NB4 (cell line): Measurements from ENCODE around the gene CAMK4.

Source experiments
- DNase-seq: peaks from one replicate; pipeline ENCODE4 v3.0.0; 2010; ENCODE audit warnings: low read depth
- H3K4me3 ChIP-seq: one replicate; pipeline ENCODE4 v1.5.1; 2011; ENCODE audit warnings: mild to moderate bottlenecking, low read depth, low read length, moderate library complexity
- MYC ChIP-seq: IDR thresholded peaks from 2 replicates; pipeline ENCODE4 v1.6.1; 2011; ENCODE audit warnings: low read depth, low read length
- POLR2A ChIP-seq: IDR thresholded peaks from 2 replicates; pipeline ENCODE4 v1.6.1; 2011; ENCODE audit warnings: mild to moderate bottlenecking; ENCODE audit not compliant: insufficient read length; ENCODE audit errors: extremely low read depth
- TF ChIP-seq, protein P1 (sequence below): IDR thresholded peaks from one replicate; pipeline ENCODE4 v1.5.1; 2012; ENCODE audit warnings: low read depth, low read length
- TF ChIP-seq, protein P2 (sequence below): IDR thresholded peaks from 2 replicates; pipeline ENCODE4 v1.6.1; 2011; ENCODE audit warnings: low read depth, low read length

The CAMK4 gene

GRCh38 chr5:111320953-111321352, 96.8 kb downstream of the CAMK4 start:
- no peak for DNase-seq
- H3K4me3 ChIP-seq: no peak overlapping the region
- TF ChIP-seq MYC (no peak), POLR2A (no peak)
- TF ChIP-seq, protein P1, sequence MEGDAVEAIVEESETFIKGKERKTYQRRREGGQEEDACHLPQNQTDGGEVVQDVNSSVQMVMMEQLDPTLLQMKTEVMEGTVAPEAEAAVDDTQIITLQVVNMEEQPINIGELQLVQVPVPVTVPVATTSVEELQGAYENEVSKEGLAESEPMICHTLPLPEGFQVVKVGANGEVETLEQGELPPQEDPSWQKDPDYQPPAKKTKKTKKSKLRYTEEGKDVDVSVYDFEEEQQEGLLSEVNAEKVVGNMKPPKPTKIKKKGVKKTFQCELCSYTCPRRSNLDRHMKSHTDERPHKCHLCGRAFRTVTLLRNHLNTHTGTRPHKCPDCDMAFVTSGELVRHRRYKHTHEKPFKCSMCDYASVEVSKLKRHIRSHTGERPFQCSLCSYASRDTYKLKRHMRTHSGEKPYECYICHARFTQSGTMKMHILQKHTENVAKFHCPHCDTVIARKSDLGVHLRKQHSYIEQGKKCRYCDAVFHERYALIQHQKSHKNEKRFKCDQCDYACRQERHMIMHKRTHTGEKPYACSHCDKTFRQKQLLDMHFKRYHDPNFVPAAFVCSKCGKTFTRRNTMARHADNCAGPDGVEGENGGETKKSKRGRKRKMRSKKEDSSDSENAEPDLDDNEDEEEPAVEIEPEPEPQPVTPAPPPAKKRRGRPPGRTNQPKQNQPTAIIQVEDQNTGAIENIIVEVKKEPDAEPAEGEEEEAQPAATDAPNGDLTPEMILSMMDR: no peak
- TF ChIP-seq, protein P2, sequence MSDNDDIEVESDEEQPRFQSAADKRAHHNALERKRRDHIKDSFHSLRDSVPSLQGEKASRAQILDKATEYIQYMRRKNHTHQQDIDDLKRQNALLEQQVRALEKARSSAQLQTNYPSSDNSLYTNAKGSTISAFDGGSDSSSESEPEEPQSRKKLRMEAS: no peak

DNA sequence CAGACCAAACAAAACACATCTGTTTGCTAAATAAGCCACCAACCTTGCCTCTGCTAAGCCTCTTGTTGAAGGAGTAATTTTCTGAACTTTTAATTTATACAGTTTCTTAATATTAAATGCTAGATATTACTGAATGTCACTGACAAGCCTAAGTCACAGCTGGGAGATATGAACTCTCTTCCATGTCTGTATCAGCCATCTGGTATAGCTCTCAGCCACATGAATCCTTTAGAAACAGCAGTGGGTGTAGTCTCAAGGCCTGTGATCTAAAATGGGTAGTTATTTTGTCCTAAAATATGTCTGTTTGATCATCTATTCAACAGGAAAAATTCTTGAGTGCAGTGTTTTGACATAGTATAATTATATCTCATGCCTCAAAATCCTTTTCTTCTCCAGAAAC, 97.2 kb downstream of the CAMK4 start:
- H3K4me3 ChIP-seq: no peak overlapping the region
- TF ChIP-seq, protein P1: no peak
- TF ChIP-seq, protein P2: no peak
- TF ChIP-seq MYC: no peak
- no peak for TF ChIP-seq POLR2A

GRCh38 chr5:111326551-111326950, 102.4 kb downstream of the CAMK4 start:
- TF ChIP-seq, protein P1: no peak
- TF ChIP-seq, protein P2: no peak
- no peak for TF ChIP-seq POLR2A
- TF ChIP-seq MYC: no peak
- DNase-seq: no peak

More for the DNA sequence above, 97.2 kb downstream of the CAMK4 start:
- no peak for DNase-seq

GRCh38 chr5:111337133-111337532, 112.9 kb downstream of the CAMK4 start:
- no peak for DNase-seq
- H3K4me3 ChIP-seq: no peak overlapping the region
- no peak for TF ChIP-seq POLR2A

More at GRCh38 chr5:111326551-111326950, 102.4 kb downstream of the CAMK4 start:
- H3K4me3 ChIP-seq: no peak overlapping the region

DNA sequence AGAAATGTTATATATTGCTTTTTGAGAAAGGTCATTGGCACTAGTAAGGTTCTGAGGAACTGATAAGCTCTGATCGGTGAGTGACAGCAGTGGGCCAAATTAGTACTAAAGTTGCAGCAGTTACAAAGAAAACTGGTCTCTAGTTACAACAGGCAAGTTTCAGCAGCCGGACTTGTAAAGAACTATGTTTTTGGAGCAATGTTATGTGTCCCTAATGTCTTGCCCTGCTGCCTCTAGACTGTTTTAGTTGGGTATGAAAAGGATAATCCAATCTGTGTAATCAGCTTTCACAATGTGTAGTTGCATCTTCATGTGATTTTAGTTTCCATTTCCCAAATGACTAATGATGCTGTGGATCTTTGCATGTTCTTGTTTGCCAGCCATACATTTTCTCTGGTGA, 113.5 kb downstream of the CAMK4 start:
- TF ChIP-seq MYC (no peak), POLR2A (no peak)
- TF ChIP-seq, protein P2: no peak
- TF ChIP-seq, protein P1: no peak
- H3K4me3 ChIP-seq: no peak overlapping the region
- no peak for DNase-seq

- TF ChIP-seq, protein P1: no peak
- TF ChIP-seq POLR2A (no peak), MYC (no peak)
- TF ChIP-seq, protein P2: no peak
- no peak overlapping the region for H3K4me3 ChIP-seq
- no peak for DNase-seq
These were observed 121.5 kb downstream of the CAMK4 start for GRCh38 chr5:111345731-111346130.
